ENCODE data around the gene ECHS1. TPM values are rescaled to one million over a fixed set of nuclear protein-coding genes. Genes with fewer than 3 reads are reported as not detected.

The ECHS1 gene
- total and polyA plus RNA-seq, 10 of the 15 experiments (the other 5 are each of a cell fraction or from before 2014, with no cell fraction given), result 32.7 to 164 (median 62.4) TPM

DNA sequence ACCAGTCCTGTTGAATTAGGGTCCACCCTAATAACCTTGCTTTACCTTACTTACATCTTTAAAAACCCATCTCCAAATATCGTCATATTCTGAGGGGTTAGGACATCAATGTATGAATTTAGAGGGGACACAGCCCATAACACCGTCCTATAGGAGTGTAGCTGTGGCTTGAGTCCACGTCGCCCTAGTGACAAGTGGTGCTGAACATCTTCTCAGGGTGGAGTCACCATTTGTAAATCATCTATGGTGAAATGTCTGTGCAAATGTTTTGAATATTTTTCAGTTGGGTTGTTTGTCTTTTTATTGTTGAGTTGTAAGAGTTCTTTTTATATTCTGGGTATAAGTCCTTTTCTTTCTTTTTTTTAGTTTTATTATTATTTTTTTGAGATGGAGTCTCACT is 31.2 kb downstream of the ECHS1 start (continued):
- TF ChIP-seq, protein P1, sequence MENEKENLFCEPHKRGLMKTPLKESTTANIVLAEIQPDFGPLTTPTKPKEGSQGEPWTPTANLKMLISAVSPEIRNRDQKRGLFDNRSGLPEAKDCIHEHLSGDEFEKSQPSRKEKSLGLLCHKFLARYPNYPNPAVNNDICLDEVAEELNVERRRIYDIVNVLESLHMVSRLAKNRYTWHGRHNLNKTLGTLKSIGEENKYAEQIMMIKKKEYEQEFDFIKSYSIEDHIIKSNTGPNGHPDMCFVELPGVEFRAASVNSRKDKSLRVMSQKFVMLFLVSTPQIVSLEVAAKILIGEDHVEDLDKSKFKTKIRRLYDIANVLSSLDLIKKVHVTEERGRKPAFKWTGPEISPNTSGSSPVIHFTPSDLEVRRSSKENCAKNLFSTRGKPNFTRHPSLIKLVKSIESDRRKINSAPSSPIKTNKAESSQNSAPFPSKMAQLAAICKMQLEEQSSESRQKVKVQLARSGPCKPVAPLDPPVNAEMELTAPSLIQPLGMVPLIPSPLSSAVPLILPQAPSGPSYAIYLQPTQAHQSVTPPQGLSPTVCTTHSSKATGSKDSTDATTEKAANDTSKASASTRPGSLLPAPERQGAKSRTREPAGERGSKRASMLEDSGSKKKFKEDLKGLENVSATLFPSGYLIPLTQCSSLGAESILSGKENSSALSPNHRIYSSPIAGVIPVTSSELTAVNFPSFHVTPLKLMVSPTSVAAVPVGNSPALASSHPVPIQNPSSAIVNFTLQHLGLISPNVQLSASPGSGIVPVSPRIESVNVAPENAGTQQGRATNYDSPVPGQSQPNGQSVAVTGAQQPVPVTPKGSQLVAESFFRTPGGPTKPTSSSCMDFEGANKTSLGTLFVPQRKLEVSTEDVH (IDR thresholded peaks at IDR 0.05; ENCODE audit: low read depth, partially characterized antibody), result no peak
- no peak for TF ChIP-seq SUPT20H (IDR thresholded peaks at IDR 0.05; ENCODE audit: borderline replicate concordance, control insufficient read depth, low read depth, low read length)
- TF ChIP-seq PAX8 (IDR thresholded peaks at IDR 0.05), result no peak

DNA sequence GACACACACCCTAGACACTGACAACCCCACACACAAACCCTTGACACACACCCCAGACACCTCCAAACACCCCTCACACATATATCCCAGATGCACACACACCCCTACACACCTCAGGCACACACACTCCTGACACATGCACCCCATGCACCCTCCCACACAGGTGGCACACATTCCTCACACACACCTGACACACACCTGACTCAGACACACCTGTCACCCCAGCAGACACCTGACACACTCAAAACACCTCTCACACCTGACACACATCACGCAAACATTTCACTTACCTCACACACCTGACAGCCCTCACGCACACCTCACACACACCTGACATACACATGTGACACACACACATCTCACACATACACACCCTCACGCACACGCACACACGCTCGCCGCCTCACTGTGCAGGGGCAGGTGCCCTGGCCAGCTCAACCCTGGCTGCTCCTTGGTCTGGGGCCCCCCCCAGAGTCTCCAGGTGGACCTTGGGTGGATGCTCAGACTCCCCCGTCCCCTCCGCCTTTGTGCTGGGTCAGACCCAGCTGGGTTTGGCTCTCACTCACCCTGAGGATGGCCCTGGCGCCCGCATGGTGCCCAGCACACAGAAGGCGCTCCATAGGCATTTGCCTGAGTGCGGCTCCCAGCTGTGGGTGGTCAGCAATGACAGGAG is 33.3 kb downstream of the ECHS1 start:
- Histone ChIP-seq H4K20me1 (ENCODE audit: control insufficient read depth, insufficient read depth) (no peaks in the 10 kb centered on the region), H3K4me1 (ENCODE audit: control insufficient read depth, insufficient read depth, low read length) (no peaks in the 10 kb centered on the region), H3K4me3 (no peak overlapping the region), H2AFZ (ENCODE audit: control insufficient read depth, low read depth, low read length) (no peak overlapping the region), H3K27me3 (replicated peaks in 1 of 2; ENCODE audit: control insufficient read depth in 2 of 2, insufficient read depth in 2 of 2, low read length in 1 of 2) (peaks cover 4 to 9% of the 10 kb centered on the region in 2 experiments), H3K9me3 (replicated peaks; ENCODE audit: control insufficient read depth, insufficient read depth, low read length) (no peaks in the 10 kb centered on the region; the same call in 2 of the 3 replicates), H3K27ac (ENCODE audit: control insufficient read depth, insufficient read depth) (no peak overlapping the region), H3K4me2 (ENCODE audit: control insufficient read depth, insufficient read depth) (no peak overlapping the region), H3K79me2 (ENCODE audit: control insufficient read depth, insufficient read depth, low read length) (no peaks in the 10 kb centered on the region), H3K9ac (ENCODE audit: control insufficient read depth, insufficient read depth, low read length) (no peak overlapping the region), H3K36me3 (ENCODE audit: control insufficient read depth in 2 of 2, insufficient read depth in 2 of 2, low read length in 1 of 2) (no peaks in the 10 kb centered on the region)
- WGBS (ENCODE audit: insufficient coverage, insufficient replicate concordance, low lambda C conversion rate, missing lambda C conversion rate), result 82% methylated on average over 13 of the region's 13 CpGs
- no TSS peak for BruUV-seq (replicated peaks)
- ChIA-PET CTCF (no interaction called here), POLR2A (no interaction called here), SMC1A (ENCODE audit: uncharacterized antibody, unreplicated experiment) (no interaction called here), RAD21 (ENCODE audit: unreplicated experiment) (no interaction called here)
- in situ Hi-C loops (cut with MboI), result no loop called here
- ATAC-seq (no peak), DNase-seq (ENCODE audit: low read depth, low spot score) (no peak), FAIRE-seq (no peak)
- TF ChIP-seq NFXL1 (IDR thresholded peaks at IDR 0.05; ENCODE audit: borderline replicate concordance), result no peak
- no peak for TF ChIP-seq ZNF217 (IDR thresholded peaks at IDR 0.05)
- no peak for TF ChIP-seq PAX5 (IDR thresholded peaks at IDR 0.05; ENCODE audit: borderline replicate concordance, low read depth, low read length)
- no peak for TF ChIP-seq HDAC2 (IDR thresholded peaks at IDR 0.05)
- no peak for TF ChIP-seq MXI1 (IDR thresholded peaks at IDR 0.05; ENCODE audit: low read depth, low read length)
- no peak for TF ChIP-seq NRF1 (conservative IDR thresholded peaks at IDR 0.05; ENCODE audit: low read depth, low read length)
- TF ChIP-seq KLF5 (IDR thresholded peaks at IDR 0.05; ENCODE audit: partially characterized antibody), result no peak
- intact Hi-C loops (cut with micrococcal nuclease; ENCODE audit: unreplicated experiment), result no loop called here

Data from GM12878 (cell line).